ENCODE results near the gene DYNLT2. TPM values are rescaled to one million over a fixed set of nuclear protein-coding genes. Genes with fewer than 3 reads are reported as not detected.

DYNLT2 gene
- total and polyA plus RNA-seq, 2 of the 13 experiments (the other 11 are each of a cell fraction or from before 2014, with no cell fraction given): 2.1 to 4.3 TPM

DNA sequence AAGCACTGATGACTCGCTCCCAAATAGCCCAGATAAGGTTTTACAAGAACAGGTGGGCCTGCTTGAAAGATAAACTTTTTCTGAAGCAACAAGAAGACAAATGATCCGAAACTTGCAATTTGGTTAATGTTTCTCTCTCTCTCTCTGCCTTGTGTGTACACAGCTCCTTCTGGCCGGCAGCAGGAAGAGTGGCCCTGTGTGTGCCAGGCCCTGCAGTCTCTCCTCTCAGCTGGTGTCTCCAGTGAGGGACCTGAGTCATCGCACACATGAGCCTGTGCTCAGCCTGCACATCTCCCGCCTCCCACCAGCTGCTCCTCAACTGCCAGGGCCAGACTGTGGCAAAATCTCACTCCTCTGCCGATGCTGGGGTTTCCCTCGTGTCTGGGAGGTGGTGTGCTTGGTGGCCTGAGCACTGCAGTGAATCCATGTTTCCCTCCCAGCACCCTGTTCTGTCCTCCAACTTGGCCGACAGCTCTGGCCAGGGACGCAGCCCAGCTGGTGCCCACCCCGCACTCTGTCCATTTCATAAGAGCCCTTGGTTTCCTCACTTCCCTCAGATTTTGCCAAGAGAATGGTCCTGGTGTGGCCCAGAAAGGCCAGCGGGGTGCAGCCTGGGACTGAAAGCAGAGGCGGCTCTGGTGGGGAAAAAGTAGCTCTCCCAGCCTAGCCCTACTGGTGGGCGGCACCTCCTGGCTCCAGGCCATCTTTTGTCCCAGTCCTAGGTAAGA is 49.5 kb upstream of the DYNLT2 start (continued):
- TF ChIP-seq, protein P1, sequence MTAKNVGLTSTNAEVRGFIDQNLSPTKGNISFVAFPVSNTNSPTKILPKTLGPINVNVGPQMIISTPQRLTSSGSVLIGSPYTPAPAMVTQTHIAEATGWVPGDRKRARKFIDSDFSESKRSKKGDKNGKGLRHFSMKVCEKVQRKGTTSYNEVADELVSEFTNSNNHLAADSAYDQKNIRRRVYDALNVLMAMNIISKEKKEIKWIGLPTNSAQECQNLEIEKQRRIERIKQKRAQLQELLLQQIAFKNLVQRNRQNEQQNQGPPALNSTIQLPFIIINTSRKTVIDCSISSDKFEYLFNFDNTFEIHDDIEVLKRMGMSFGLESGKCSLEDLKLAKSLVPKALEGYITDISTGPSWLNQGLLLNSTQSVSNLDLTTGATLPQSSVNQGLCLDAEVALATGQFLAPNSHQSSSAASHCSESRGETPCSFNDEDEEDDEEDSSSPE (CRISPR knock-in tag; IDR thresholded peaks at IDR 0.05): no peak; the same call in 1 of the 2 replicates
- TF ChIP-seq KDM5B (CRISPR knock-in tag; IDR thresholded peaks at IDR 0.05; ENCODE audit: borderline replicate concordance) (peak; percentile 68; the same call in 1 of the 2 replicates), RFX5 (IDR thresholded peaks at IDR 0.05; ENCODE audit: low read depth, low read length) (no peak), MTF1 (CRISPR knock-in tag; IDR thresholded peaks at IDR 0.05) (no peak), ZBTB8A (CRISPR knock-in tag; IDR thresholded peaks at IDR 0.05; ENCODE audit: borderline replicate concordance, low read depth) (0 out of 2 replicates have a peak, but pooled peaks have one; percentile 53), YY1 (IDR thresholded peaks at IDR 0.05; ENCODE audit: insufficient read depth, insufficient replicate concordance, low read depth, low read length) (no peak), RFXANK (CRISPR knock-in tag; IDR thresholded peaks at IDR 0.05) (0 out of 2 replicates have a peak, but pooled peaks have one; percentile 17), KDM3A (CRISPR knock-in tag; IDR thresholded peaks at IDR 0.05; ENCODE audit: low read depth) (no peak; the same call in none of the 2 replicates), ZNF777 (CRISPR knock-in tag; IDR thresholded peaks at IDR 0.05) (no peak; the same call in 1 of the 2 replicates), PRDM15 (CRISPR knock-in tag; IDR thresholded peaks at IDR 0.05) (peak; percentile 45; the same call in 1 of the 2 replicates), ZNF205 (CRISPR knock-in tag; IDR thresholded peaks at IDR 0.05) (peak; percentile 22), RBAK (CRISPR knock-in tag; IDR thresholded peaks at IDR 0.05) (no peak; the same call in 1 of the 2 replicates), ZSCAN31 (CRISPR knock-in tag; IDR thresholded peaks at IDR 0.05; ENCODE audit: low read depth) (no peak; the same call in 1 of the 2 replicates), ZZZ3 (CRISPR knock-in tag; IDR thresholded peaks at IDR 0.05; ENCODE audit: borderline replicate concordance) (0 out of 2 replicates have a peak, but pooled peaks have one; percentile 38), ZNF264 (CRISPR knock-in tag; IDR thresholded peaks at IDR 0.05) (peak; percentile 68)
- TF ChIP-seq, protein P2, sequence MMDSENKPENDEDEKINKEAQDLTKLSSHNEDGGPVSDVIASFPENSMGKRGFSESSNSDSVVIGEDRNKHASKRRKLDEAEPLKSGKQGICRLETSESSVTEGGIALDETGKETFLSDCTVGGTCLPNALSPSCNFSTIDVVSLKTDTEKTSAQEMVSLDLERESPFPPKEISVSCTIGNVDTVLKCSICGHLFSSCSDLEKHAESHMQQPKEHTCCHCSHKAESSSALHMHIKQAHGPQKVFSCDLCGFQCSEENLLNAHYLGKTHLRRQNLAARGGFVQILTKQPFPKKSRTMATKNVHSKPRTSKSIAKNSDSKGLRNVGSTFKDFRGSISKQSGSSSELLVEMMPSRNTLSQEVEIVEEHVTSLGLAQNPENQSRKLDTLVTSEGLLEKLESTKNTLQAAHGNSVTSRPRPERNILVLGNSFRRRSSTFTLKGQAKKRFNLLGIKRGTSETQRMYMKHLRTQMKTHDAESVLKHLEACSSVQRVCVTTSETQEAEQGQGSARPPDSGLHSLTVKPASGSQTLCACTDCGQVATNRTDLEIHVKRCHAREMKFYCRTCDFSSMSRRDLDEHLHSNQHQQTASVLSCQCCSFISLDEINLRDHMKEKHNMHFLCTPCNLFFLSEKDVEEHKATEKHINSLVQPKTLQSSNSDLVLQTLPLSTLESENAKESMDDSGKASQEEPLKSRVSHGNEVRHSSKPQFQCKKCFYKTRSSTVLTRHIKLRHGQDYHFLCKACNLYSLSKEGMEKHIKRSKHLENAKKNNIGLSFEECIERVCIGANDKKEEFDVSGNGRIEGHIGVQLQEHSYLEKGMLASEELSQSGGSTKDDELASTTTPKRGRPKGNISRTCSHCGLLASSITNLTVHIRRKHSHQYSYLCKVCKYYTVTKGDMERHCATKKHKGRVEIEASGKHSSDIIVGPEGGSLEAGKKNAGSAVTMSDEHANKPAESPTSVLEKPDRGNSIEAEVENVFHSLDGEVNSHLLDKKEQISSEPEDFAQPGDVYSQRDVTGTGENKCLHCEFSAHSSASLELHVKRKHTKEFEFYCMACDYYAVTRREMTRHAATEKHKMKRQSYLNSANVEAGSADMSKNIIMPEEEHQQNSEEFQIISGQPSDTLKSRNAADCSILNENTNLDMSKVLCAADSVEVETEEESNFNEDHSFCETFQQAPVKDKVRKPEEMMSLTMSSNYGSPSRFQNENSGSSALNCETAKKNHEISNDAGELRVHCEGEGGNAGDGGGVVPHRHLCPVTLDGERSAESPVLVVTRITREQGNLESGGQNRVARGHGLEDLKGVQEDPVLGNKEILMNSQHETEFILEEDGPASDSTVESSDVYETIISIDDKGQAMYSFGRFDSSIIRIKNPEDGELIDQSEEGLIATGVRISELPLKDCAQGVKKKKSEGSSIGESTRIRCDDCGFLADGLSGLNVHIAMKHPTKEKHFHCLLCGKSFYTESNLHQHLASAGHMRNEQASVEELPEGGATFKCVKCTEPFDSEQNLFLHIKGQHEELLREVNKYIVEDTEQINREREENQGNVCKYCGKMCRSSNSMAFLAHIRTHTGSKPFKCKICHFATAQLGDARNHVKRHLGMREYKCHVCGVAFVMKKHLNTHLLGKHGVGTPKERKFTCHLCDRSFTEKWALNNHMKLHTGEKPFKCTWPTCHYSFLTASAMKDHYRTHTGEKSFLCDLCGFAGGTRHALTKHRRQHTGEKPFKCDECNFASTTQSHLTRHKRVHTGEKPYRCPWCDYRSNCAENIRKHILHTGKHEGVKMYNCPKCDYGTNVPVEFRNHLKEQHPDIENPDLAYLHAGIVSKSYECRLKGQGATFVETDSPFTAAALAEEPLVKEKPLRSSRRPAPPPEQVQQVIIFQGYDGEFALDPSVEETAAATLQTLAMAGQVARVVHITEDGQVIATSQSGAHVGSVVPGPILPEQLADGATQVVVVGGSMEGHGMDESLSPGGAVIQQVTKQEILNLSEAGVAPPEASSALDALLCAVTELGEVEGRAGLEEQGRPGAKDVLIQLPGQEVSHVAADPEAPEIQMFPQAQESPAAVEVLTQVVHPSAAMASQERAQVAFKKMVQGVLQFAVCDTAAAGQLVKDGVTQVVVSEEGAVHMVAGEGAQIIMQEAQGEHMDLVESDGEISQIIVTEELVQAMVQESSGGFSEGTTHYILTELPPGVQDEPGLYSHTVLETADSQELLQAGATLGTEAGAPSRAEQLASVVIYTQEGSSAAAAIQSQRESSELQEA (CRISPR knock-in tag; IDR thresholded peaks at IDR 0.05; ENCODE audit: not compliant biosample characterization): peak; percentile 27

Measured in HepG2 (cell line).